HG03575 (cell line): ENCODE data around the gene ZC3H15.
A peak's percentile ranks its signal among the peaks of the same experiment; 100 is the strongest.
"Not testable (repeated sequence)": the region's sequence is repeated elsewhere in the genome, so short reads cannot be mapped to it uniquely, and the experiment has no call there.

ENCODE experiments used
- ATAC-seq: cut with Tn5 transposase; IDR thresholded peaks from one replicate; pipeline ENCODE4 v1.9.1; 2021; ENCODE audit not compliant: unreplicated experiment, insufficient number of reproducible peaks, low FRiP score; ENCODE audit errors: extremely low read depth

Gene ZC3H15

DNA sequence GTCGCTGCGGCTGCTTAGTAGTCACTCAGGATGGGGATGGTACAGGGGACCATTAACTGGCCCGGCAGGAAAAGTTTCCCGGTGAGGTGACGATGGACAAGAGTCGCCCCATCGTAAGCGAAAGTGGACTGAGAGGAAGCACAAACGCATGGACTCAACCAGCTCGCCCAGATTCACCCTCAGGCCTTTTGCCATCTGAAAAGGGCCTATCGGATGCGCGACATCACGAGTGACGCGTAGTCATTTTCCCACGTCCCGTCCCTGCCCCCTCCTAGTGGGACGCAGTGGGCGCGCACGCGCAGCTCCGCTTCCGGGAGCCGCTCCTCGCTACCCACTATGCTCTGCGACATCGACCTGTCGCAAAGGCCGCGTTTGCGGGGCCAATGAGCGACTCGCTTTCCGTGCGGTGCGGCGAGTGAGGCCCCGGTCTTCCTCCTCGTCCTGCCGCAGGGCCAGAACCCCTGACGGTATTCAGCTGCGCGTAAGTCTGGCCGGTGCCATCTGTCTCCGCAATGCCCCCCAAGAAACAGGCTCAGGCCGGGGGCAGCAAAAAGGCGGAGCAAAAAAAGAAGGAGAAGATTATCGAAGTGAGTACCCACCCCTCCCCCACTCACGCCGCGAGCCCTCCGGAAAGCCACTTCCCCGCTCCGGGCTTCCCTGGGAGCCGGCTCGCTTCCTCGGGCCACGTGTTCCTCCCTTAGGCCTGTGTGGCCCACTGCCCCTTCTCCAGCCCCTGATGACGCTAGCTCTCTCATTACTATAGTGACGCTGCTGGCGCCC is at the start of gene ZC3H15:
Gene ZC3H15, plus strand, starts transcription at position 390 of the 780 bp plus-strand sequence. Its CDS starts 123 bp downstream, at position 513.
- ATAC-seq: peak; percentile 64

DNA sequence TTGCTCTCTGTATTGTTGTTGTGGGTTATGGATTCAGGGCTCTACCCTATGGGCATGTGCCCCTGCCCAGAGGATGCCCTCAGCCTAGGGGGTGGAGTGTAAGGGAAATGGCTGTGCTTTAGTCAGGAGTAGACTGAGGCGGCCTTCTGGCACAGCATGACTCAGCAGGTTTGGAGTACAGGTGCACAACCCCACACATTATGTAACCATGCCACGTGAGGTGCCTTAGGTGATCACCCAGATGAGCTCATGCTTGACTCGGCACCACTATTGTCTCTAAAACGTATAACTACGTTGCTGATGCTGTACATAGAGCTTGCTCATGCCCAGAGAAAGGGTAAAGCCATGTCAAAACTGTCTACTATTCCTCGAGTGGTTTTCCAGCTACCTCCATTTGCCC is 48.3 kb upstream of the ZC3H15 start:
- no peak for ATAC-seq

DNA sequence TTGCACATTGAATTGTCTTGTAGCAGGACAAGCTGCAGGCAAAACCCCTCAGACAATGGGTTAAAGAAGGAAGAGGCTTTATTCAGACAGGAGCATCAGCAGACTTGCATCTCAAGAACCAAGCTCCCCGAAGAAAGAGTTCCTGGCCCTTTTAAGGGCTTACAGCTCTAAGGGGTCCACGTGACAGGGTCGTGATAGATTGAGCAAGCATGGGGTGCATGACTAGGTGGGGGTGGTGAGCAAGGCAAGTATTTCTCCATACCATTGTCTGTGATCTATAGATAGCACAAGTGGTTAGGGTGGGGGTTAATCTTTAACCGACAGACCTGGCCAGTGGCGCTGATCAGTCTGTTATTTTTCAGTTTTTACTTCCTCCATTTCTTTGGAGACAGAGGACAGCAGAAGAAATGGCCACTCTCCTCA is 46.4 kb upstream of the ZC3H15 start:
- ATAC-seq: not testable (repeated sequence)

DNA sequence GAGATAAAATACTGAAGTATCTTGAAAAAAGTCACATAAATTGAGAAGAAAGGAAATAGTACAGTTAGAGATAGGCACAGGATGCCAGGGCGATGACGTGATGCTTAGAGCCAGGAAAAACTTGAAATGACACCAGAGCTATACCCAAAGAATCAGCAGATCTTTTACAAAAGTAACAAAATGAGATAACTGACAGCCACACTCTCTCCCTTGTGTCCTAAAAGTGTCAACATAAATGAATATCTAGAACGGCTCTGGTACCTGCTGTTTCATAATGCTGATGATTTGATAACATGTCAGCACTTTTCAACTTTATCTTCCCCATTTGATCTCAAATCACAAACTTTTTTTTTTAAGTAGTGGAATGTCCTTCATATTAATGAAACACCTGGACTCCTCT is 45.6 kb upstream of the ZC3H15 start:
- ATAC-seq: no peak

DNA sequence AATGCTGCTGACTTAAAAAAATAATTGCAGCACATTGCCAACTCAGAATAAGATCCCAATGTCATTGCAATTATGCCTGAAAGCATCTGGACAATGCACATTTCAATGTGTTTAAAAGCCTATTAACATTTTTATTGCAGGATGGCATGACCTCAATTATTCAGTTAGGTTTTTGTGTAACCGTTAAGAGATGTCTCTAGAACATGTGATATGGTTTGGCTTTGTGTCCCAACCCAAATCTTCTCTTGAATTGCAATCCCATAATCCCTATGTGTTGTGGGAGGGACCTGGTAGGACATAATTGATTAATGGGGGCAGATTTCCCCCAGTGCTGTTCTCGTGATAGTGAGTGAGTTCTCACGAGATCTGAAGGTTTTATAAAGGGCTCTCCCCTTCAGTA is 43.2 kb upstream of the ZC3H15 start:
- no peak for ATAC-seq

DNA sequence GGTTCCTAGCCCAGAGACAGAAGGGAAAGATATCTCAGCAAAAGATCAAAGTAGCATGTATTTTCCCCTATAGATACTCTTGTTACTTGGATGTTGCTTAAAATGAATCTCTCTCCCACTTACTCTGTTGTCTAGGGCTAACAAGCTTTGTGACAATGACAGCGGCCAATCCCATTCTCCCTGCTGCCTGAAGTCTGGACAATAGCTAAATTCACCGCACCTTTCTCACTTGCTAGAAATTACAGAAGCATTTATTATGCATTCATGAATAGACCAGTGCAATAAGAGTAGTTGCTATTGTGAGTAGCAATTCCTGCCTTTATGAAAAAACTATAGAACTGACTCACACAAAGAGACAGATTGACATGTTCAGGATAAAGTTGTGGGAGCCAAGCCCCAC is 42.2 kb upstream of the ZC3H15 start:
- no peak for ATAC-seq

DNA sequence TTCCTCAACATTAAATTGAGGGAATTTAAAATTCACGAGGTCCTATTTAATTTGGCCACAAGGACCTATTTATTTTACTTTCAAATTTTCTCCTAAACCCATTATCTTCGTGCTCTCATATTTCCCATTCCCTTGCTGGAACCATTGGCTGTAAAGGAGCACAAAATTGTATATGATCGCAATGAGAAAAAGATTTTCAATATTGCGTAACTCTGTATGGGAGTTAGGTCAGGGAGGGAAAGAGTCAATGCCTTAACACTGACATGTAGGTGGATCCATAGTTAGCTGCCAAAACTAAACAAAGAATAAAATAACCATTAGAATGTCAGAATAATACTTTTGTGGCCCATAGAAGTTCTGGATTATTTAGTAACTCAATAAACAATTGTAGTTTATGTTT is 40.6 kb upstream of the ZC3H15 start:
- ATAC-seq: no peak

DNA sequence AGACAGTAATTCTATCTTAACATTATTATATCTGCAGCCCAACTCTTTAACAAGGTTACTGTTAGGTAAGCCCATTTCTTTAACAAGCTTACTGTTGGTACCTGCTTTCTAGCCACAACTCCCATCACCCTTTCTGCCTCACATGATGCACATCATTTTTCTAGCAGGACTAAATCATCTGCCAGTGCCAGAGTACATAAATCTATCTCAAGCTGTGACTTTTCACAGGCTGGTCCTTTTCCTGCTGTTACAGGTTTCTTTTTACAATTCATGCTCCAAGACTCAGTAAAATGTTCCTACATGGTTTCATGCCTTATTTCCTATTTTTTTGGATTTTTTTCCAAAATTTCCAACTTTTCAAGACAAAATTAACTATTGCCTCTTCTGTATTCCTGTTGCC is 30.4 kb upstream of the ZC3H15 start:
- ATAC-seq: no peak

DNA sequence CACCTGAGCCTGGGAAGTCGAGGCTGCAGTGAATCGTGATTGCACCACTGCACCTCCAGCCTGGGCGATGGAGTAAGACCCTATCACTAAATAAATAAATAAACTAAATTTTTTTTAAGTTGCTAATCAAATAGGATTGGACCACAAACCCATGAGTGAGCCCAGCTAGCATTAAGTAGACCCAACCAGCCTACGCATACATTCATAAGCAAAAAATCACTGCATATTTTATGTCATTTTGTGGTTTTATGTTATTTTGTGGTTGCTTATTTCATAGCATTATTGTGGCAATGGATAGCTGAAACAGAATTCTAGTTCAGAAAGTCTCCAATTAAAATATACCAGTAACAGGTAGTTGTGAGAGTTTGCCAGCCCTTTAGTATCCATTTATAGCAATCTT is 29.1 kb upstream of the ZC3H15 start:
- ATAC-seq: no peak

DNA sequence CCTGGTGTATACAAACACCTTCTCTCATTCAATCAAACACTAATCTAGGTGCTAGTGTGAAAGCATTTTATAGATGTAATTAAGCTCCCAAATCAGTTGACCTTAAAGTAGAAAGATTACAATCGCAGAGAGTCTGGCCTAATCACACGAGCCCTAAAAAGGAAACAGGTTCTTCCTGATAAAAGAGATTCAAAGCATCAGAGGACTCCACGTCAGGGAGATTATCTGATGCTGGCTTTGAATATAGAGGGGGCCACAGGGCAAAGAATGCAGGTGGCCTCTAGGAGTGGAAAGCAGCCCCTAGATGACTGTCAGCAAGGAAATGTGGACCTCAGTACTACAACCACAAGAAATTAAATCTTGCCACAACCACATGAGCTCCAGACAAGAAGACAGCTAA is 28.2 kb upstream of the ZC3H15 start:
- no peak for ATAC-seq

DNA sequence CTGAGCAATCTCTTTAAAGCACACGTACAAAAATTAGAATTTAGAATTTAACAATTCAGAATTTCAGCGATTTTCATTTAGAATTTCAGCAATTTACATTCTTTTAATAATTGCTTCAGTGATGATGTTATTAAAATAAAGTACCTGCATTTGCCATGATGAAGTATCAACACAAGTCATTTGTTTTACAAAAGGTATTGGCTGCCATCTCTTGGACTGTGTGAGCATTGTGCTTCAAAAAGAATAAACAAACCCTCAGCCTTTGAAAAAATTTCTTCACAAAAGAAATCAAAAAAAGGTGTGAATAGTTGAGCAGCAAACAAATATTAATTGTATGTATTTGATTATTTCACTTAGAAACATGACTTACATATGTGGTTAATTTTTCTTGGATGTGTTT is 27.1 kb upstream of the ZC3H15 start:
- no peak for ATAC-seq

DNA sequence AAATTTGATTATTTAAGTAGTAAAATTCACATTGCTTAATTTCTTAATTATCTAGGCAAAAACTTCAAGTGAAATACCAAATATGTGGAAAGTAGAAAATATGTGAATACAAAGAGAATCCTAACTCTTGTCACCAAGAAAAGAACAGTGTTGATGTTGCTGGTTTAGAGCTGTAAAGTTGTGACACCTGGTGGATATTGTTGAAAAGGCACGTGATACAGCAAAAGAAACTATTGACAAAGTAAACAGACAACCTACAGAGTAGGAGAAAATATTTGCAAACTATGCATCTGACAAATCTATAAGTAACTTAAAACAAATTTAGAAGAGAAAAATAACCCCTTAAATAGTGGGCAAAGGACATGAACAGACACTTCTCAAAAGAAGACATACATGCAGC is 25.6 kb upstream of the ZC3H15 start:
- ATAC-seq: no peak

DNA sequence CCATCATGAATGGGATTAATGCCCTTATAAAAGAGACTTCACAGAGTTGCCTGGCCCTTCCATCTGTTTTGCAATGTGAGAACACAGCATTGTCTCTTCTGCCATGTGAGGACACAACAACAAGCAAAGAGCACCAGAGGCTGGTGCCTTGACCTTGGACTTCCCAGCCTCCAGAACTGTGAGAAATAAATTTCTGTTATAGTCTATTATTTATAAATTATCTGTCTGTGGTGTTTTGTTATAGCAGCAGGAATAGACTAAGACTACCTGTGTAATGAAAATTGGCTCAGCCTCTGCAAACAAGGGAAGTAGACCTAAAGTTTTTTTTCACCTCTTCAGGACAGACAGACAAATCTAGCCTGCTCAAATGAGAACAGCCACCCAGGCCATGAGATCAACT is 19.3 kb upstream of the ZC3H15 start:
- ATAC-seq: no peak

DNA sequence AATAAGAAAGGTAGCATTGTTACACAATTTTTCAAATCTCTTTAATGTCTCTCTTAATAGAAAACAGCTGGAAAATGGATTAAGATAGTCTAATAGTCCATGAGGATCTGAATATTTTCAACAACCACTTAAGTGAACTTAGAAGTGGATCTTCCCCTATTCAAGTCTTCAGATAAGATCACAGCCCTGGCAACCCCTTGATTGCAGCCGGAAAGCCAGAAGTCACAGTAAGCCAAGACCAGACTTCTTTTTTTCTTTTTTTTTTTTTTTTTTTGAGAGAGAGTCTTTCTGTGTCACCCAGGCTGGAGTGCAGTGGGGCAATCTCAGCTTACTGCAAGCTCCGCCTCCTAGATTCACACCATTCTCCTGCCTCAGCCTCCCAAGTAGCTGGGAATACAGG is 18.6 kb upstream of the ZC3H15 start:
- no peak for ATAC-seq

DNA sequence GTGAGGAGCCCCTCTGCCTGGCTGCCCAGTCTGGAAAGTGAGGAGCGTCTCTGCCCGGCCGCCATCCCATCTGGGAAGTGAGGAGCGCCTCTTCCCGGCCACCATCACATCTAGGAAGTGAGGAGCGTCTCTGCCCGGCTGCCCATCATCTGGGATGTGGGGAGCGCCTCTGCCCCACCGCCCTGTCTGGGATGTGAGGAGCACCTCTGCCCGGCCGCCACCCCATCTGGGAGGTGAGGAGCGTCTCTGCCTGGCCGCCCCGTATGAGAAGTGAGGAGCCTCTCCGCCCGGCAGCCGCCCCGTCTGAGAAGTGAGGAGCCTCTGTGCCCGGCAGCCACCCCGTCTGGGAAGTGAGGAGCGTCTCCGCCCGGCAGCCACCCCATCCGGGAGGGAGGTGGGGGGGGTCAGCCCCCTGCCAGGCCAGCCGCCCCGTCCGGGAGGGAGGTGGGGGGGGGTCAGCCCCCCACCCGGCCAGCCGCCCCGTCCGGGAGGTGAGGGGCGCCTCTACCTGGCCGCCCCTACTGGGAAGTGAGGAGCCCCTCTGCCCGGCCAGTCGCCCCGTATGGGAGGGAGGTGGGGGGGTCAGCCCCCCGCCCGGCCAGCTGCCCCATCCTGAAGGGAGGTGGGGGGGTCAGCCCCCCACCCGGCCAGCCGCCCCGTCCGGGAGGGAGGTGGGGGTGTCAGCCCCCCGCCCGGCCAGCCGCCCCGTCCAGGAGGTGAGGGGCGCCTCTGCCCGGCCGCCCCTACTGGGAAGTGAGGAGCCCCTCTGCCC is 13.2 kb upstream of the ZC3H15 start:
- not testable (repeated sequence) for ATAC-seq

DNA sequence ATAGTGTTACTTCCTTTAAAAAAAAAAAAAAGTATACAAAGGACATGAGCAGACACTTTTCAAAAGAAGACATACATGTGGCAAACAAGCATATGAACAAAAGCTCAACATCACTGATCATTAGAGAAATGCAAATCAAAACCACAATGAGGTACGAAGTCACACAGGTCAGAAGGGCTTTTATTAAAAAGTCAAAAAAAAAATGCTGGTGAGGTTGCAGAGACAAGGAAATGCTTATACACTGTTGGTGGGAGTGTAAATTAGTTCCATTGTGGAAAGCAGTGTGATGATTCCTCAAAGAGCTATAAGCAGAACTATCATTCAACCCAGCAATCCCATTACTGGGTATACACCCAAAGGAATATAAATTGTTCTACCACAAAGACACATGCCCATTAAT is 11.8 kb upstream of the ZC3H15 start:
- not testable (repeated sequence) for ATAC-seq

DNA sequence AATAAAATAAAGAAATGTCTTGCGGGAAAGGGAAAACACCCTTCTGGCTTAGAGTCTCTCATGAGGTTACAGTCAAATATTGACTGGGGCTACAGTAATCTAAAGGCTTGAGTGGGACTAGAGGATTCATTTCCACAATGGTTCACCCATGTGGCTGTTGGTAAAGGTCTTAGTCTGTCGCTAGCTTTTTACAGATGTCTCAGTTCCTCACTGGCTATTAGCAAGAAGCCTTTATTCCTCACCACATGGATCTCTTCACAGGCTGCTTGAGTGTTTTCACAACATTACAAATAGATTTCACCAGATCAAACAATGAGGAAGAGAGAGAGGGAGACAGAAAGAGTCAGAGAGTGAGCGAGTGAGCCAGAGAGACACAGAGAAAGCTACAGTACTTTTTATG is 8.3 kb upstream of the ZC3H15 start:
- no peak for ATAC-seq

DNA sequence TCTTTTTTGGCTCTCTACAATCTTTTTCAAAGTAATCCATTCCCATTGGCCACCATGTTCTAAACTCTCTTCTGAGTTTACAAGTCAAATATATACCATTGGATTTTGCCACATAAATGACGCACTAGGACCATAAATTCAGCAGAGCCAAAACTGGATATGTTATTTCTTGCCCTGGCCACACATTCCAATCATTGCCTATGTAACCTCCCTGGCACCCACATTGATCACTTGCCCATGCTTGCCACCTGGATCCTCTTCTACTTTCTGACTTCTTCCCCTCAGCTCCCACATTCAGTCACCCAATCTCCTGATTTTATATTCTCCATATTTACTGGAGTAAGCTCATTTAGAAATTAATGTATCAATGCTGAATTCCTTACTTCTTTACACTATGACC is 5.1 kb upstream of the ZC3H15 start:
- no peak for ATAC-seq

DNA sequence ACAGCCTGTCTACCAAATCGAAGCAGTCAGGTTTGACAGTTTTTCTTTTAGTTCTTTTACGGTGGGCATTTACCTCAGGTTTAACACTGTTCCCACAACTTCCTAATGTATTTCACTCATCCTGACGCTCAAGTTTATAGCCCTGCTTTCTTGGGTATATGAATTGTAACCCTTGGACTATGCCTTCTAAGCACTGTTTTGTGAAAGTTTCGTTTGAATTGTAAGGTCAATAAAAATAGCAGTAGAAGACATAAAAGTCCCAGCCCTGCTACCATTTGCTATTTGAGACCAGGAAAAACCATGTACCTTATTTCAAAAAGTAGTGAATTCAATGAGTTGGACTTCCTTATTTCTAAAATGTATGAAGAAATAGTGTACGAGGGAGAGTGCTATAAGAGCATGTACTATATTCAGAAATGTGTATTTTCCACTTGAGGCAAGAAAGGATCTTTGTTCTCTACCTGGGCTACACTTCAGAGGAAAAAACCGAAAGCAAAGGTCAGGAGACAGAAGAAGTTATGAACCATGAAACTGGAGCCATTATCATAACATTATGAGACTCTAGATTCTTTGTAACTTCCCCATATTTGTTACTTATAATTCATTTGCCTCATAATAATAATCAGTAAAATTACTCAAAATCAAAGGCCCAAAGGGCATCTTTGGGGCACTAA is 1.9 kb upstream of the ZC3H15 start:
- no peak for ATAC-seq

DNA sequence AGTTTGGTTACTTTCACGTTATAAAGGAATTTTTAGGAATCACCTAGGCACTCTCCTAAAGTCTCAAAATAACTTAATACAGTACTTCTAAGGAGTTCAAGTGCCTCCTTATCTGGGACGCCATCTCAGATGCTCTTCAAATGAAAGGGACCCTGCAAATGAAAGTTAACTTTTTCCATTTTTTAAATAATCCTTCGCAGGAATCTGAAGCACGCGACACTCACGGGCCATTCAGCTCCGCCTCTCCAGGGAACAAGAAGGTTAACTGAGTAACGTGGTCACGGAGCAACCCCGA is 537 bp upstream of the ZC3H15 start:
- no peak for ATAC-seq
